NCI-H2171 treated with DMSO at 0.1 percent for 48 hours (cell line): ENCODE measurements around the gene COL25A1.

ENCODE experiments used
- DNase-seq: peaks from one replicate; lab custom pipeline; 2025; lab: John Stamatoyannopoulos, UW

Gene COL25A1

GRCh38 chr4:109291707-109292238 is 10.7 kb downstream of the COL25A1 start:
- DNase-seq, result no peak

- no peak for DNase-seq
These were observed 11.5 kb downstream of the COL25A1 start for GRCh38 chr4:109290918-109291317.

GRCh38 chr4:109278594-109279031 is 23.8 kb downstream of the COL25A1 start:
- DNase-seq, result no peak

- DNase-seq, result no peak
These were observed 25.9 kb downstream of the COL25A1 start for GRCh38 chr4:109276482-109277095.

DNA sequence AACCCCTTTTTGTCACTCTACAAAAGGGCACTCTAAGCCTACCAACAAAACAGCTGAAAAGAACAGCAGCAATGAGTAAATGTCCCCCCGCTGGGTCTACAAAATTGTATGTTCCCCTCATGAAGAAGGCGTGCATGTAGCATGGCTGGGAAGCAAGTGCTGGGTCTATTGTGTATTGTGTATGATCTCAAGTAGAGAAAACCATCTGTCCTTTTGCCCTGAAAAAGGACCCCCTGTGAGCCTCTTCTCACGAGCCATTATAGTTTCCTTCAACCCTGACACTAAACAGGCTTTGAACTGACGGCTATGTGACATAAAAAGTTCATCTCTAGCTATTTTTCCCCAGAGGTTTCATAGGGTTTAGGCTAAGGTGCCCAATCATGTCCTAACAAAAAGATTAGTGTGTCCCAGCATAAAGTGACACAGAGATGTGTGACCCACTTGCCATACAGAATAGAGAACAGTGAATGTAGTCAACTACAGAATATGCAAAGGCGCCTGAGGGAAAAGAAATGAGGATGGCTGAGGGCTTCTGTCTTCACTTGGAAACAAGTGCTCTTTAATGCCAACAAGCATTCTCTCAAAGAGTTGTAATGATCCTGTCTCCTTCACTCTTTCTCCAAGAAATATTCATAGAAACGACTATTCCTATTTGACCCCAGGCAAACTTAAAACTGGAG is 27.3 kb downstream of the COL25A1 start:
- DNase-seq, result no peak

GRCh38 chr4:109266891-109267290 is 35.6 kb downstream of the COL25A1 start:
- no peak for DNase-seq

- DNase-seq, result no peak
These were observed 36.2 kb downstream of the COL25A1 start for GRCh38 chr4:109266236-109266635.

- no peak for DNase-seq
These were observed 38.7 kb downstream of the COL25A1 start for GRCh38 chr4:109263721-109264120.

GRCh38 chr4:109256818-109257217 is 45.6 kb downstream of the COL25A1 start:
- DNase-seq, result no peak

- DNase-seq, result no peak
These were observed 47.6 kb downstream of the COL25A1 start for GRCh38 chr4:109254845-109255244.

DNA sequence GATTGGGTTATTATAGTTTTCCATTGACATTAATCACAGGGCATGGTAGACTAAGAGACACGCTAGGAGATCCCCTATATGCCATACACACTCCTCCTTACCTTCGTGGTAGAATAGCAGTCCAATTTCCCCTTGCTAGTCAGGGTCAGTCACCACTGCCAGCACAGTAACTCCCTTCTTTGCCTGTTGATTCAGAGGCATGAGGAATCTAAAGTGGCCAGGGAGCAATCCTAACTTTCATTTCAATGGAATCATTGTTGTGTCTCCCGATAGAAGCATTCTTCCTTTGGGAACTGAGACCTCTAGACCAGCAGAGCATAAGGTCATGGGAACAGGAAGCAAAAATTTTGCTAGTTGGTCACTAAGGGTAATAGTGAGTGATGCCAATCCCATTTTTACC is 51.1 kb downstream of the COL25A1 start:
- no peak for DNase-seq

- DNase-seq, result no peak
These were observed 54.0 kb downstream of the COL25A1 start for GRCh38 chr4:109248322-109248900.

DNA sequence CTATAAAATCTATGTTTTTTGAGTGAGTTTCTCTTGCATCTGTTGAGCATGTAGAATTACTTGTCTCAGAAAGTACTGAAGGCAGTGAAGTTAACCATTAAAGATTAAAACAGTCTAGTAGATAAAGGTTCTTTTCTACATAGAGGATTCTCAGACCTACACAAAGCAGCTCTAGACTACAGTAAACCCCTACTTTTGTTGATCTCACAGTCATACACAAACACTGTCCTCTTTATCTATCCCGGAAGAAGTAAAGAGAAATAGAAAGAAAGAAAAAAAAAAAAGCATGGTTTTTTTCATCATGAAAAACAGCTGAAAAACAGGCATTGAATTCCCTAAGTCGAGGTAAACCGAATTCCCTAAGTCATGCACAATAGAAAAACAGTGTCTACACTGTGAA is 58.6 kb downstream of the COL25A1 start:
- DNase-seq, result no peak

GRCh38 chr4:109238746-109239145 is 63.7 kb downstream of the COL25A1 start:
- DNase-seq, result no peak

GRCh38 chr4:109235683-109236082 is 66.8 kb downstream of the COL25A1 start:
- no peak for DNase-seq

DNA sequence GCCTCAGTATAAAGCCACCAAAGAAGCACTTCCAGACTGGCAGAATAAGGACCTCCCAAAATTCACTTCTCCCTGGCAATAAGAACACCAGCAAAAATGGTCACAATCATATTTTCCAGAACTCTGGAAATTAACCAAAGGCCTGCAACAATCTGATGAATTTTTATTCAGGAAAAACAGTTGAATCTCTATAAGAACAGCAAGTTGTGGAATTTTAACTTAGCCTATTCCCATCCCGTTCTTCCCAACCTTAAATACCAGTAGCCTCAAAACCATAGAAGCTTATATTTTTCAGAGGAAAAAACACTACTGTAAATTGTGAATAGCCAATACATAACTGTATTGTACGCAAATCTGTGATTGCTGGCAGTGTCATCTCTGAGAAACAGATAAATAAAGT is 67.9 kb downstream of the COL25A1 start:
- DNase-seq, result no peak

DNA sequence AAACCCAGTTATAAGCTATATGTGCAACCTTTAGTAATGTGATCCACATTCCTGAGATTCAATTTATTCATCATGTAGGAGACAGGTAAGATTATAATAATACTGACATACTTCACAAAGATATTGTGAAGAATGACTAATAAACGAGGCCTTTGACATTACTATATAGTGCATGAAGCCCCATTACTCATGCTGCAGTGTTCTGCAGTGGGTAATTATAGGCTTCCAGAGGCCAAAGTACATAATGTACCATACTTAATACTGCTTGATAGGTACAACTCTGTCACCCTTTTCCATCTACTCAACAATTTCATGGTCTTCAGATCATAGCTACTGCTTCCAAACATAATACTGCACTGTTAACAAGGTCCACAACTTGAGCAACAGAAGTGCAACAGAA is 68.9 kb downstream of the COL25A1 start:
- no peak for DNase-seq

GRCh38 chr4:109232681-109233080 is 69.8 kb downstream of the COL25A1 start:
- DNase-seq, result no peak

GRCh38 chr4:109231331-109231730 is 71.1 kb downstream of the COL25A1 start:
- DNase-seq, result no peak

DNA sequence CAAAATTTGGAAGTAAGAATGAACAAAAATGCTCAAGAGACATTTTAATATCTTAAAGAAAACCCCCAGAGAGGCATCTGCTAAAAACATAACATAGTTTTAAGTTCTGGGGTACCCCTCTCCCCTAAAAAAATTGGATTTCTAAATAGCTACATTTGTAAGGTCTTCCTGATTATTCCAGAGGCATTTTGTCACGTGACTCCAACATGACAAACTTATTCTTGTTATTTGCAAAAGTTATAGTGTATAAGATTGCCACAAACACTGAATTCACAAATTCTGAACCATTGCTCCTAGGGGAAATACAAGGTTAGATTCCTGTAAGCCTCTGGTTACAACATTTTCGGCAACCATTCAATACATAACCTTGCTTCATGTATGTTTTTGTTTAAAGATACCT is 73.4 kb downstream of the COL25A1 start:
- no peak for DNase-seq

GRCh38 chr4:109218288-109218687 is 84.2 kb downstream of the COL25A1 start:
- DNase-seq, result no peak

- no peak for DNase-seq
These were observed 86.3 kb downstream of the COL25A1 start for GRCh38 chr4:109216085-109216696.

GRCh38 chr4:109215506-109215905 is 87.0 kb downstream of the COL25A1 start:
- no peak for DNase-seq
